Hepatocyte (in vitro differentiated cells): ENCODE results near the gene GRIN2D. TPM values are rescaled to one million over a fixed set of nuclear protein-coding genes. Genes with fewer than 3 reads are reported as not detected.
"Not testable (repeated sequence)": the region's sequence is repeated elsewhere in the genome, so short reads cannot be mapped to it uniquely, and the experiment has no call there.

Experiments
- DNase-seq: peaks from one replicate; pipeline ENCODE4 v3.0.0-alpha.2; 2016; ENCODE audit warnings: low spot score
- H2AFZ ChIP-seq: fragments of 200-600 bp; sonication (generic); 2 replicates; pipeline ENCODE4 v1.6.0; 2016; ENCODE audit warnings: antibody characterized with exemption, mild to moderate bottlenecking
- H3K27ac ChIP-seq: fragments of 200-600 bp; sonication (generic); 2 replicates; pipeline ENCODE4 v1.5.1; 2016; ENCODE audit warnings: mild to moderate bottlenecking
- H3K27me3 ChIP-seq: fragments of 200-600 bp; sonication (generic); 2 replicates; pipeline ENCODE4 v1.6.1; 2016
- H3K36me3 ChIP-seq: fragments of 200-600 bp; sonication (generic); replicated peaks from 2 replicates; pipeline ENCODE4 v1.5.1; 2016; ENCODE audit warnings: low read depth; ENCODE audit not compliant: insufficient read depth
- H3K4me1 ChIP-seq: fragments of 200-600 bp; sonication (generic); 2 replicates; pipeline ENCODE4 v1.5.1; 2016; ENCODE audit warnings: mild to moderate bottlenecking, moderate library complexity; ENCODE audit not compliant: insufficient read depth
- H3K4me2 ChIP-seq: fragments of 200-600 bp; sonication (generic); 2 replicates; pipeline ENCODE4 v1.6.0; 2016
- H3K4me3 ChIP-seq: fragments of 200-600 bp; sonication (generic); 2 replicates; pipeline ENCODE4 v1.5.1; 2016; ENCODE audit warnings: mild to moderate bottlenecking
- H3K79me2 ChIP-seq: fragments of 200-600 bp; sonication (generic); 2 replicates; pipeline ENCODE4 v1.6.0; 2017; ENCODE audit warnings: mild to moderate bottlenecking
- H3K9me2 ChIP-seq: fragments of 200-600 bp; sonication (generic); replicated peaks from 2 replicates; pipeline ENCODE4 v1.6.0; 2017; ENCODE audit warnings: mild to moderate bottlenecking; ENCODE audit not compliant: insufficient read depth
- H3K9me3 ChIP-seq: fragments of 200-600 bp; sonication (generic); 2 replicates; pipeline ENCODE4 v1.5.1; 2016; ENCODE audit warnings: low read depth, mild to moderate bottlenecking
- H4K20me1 ChIP-seq: fragments of 200-600 bp; sonication (generic); 2 replicates; pipeline ENCODE4 v1.6.0; 2016; ENCODE audit warnings: mild to moderate bottlenecking; ENCODE audit not compliant: insufficient read depth, poor library complexity, severe bottlenecking
- EZH2 ChIP-seq: fragments of 200-600 bp; sonication (generic); IDR thresholded peaks from 2 replicates; pipeline ENCODE4 v1.6.1; 2016; ENCODE audit warnings: antibody characterized with exemption, mild to moderate bottlenecking, borderline replicate concordance
- EZH2phosphoT487 ChIP-seq: fragments of 200-600 bp; sonication (generic); IDR thresholded peaks from one replicate; pipeline ENCODE4 v1.6.1; 2018; ENCODE audit warnings: antibody characterized with exemption, mild to moderate bottlenecking, low read depth, moderate library complexity; ENCODE audit not compliant: unreplicated experiment, severe bottlenecking
- WGBS: methylation state at CpG from one replicate; pipeline ENCODE4 v1.1.6; 2016; ENCODE audit warnings: low lambda C conversion rate; ENCODE audit errors: missing lambda C conversion rate; 5-methylcytosine and 5-hydroxymethylcytosine counted together
- polyA plus RNA-seq: library from polyadenylated mRNA; unstranded; fragments of >200 nt; fragmentation: Nextera tagmentation; extraction: Ambion mirVana; gene quantifications from 2 replicates; pipeline ENCODE4 v1.2.1, GENCODE V29; 2016
- total RNA-seq: library from RNA; depleted of rRNA; stranded (reverse); fragments of >200 nt; gene quantifications from 2 replicates; pipeline ENCODE4 v1.2.3, GENCODE V29; 2014
- TF ChIP-seq, protein P1 (sequence below): fragments of 200-600 bp; sonication (generic); IDR thresholded peaks from 2 replicates; pipeline ENCODE4 v1.5.1; 2016; ENCODE audit warnings: antibody characterized with exemption, mild to moderate bottlenecking; ENCODE audit not compliant: poor library complexity

Gene GRIN2D
- total and polyA plus RNA-seq, 2 experiments from 2014 or later = 1.00 to 2.1 TPM

DNA sequence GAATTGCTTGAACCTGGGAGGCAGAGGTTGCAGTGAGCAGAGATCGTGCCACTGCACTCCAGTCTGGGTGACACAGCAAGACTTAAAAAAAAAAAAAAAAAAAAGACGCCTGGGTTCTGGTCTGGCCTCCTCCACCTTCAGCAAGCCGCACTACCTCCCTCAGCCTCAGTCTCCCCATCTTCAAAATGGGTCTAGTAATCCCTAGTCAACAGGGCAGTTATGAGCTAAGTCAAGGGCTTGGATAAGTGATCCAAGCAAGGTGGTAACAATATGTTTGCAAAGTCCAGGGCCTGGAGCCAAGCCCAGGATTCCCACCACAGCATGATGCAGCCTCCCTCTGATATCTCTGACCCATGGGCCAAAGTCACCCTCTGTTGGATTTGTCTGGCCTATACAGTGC is 6.5 kb upstream of the GRIN2D start:
- Histone ChIP-seq H3K36me3 (no peaks in the 10 kb centered on the region), H3K4me1 (no peaks in the 10 kb centered on the region), H3K4me2 (no peak overlapping the region), H3K9me3 (no peaks in the 10 kb centered on the region), H3K27ac (no peak overlapping the region), H3K79me2 (peaks cover 34% of the 10 kb centered on the region), H3K4me3 (no peak overlapping the region), H3K9me2 (no peaks in the 10 kb centered on the region), H4K20me1 (peaks cover 9% of the 10 kb centered on the region), H3K27me3 (no peaks in the 10 kb centered on the region), H2AFZ (no peak overlapping the region)
- no peak for DNase-seq
- TF ChIP-seq EZH2 = no peak
- TF ChIP-seq EZH2phosphoT487 = no peak
- TF ChIP-seq, protein P1, sequence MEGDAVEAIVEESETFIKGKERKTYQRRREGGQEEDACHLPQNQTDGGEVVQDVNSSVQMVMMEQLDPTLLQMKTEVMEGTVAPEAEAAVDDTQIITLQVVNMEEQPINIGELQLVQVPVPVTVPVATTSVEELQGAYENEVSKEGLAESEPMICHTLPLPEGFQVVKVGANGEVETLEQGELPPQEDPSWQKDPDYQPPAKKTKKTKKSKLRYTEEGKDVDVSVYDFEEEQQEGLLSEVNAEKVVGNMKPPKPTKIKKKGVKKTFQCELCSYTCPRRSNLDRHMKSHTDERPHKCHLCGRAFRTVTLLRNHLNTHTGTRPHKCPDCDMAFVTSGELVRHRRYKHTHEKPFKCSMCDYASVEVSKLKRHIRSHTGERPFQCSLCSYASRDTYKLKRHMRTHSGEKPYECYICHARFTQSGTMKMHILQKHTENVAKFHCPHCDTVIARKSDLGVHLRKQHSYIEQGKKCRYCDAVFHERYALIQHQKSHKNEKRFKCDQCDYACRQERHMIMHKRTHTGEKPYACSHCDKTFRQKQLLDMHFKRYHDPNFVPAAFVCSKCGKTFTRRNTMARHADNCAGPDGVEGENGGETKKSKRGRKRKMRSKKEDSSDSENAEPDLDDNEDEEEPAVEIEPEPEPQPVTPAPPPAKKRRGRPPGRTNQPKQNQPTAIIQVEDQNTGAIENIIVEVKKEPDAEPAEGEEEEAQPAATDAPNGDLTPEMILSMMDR = no peak
- 92% methylated on average over 3 of the region's 3 CpGs for WGBS

DNA sequence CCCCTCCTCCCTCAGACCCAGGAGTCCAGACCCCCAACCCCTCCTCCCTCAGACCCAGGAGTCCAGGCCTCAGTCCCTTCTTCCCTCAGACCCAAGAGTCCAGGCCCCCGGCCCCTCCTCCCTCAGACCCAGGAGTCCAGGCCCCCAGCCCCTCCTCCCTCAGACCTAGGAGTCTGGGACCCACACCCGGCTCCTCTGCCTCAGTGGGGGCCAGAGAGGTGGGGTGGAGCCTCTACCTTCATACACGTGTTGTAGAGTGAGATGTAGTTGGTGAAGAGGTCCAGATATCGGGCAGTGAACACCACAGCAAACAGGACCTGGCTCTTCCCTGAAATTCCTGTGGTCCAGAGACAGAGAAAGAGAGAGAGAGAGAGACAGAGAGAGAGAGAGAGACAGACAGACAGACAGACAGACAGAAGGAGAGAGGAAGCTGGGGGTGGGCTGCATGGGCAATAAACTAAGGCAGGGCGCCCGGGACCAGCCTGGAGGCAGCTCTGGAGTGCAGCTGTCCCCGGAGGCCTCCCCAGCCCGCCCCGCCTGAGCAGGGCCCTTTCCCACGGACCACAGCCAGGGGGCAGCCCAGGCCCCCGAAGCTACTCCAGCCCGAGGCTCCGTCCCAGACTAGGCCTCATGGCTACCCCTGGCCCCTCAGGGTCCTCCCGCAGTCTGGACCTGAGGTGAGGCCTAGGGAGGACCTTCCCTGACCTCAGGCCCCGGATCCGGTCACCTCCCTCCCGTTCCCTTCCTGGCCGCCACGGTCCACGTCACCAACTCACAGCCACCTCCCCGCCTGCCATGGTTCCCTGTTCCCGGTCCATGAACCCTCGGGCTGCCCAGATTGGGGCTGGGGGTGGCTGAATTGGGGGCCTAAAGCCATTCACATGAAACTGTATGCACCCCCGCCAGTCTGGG is 3.0 kb upstream of the GRIN2D start:
- Histone ChIP-seq H3K27ac (peak overlapping the region; percentile 97), H3K9me3 (no peaks in the 10 kb centered on the region), H3K9me2 (no peaks in the 10 kb centered on the region), H3K27me3 (peaks cover 24% of the 10 kb centered on the region), H3K79me2 (peaks cover 34% of the 10 kb centered on the region), H4K20me1 (peaks cover 9% of the 10 kb centered on the region), H3K4me2 (peak overlapping the region; percentile 98), H3K4me3 (peak overlapping the region; percentile 97), H2AFZ (peak overlapping the region; percentile 86), H3K36me3 (no peaks in the 10 kb centered on the region), H3K4me1 (peaks cover 15% of the 10 kb centered on the region)
- TF ChIP-seq, protein P1 = peak; percentile 59
- TF ChIP-seq EZH2phosphoT487 = no peak
- WGBS = 2% methylated on average over 22 of the region's 24 CpGs
- peak; percentile 88 for DNase-seq

DNA sequence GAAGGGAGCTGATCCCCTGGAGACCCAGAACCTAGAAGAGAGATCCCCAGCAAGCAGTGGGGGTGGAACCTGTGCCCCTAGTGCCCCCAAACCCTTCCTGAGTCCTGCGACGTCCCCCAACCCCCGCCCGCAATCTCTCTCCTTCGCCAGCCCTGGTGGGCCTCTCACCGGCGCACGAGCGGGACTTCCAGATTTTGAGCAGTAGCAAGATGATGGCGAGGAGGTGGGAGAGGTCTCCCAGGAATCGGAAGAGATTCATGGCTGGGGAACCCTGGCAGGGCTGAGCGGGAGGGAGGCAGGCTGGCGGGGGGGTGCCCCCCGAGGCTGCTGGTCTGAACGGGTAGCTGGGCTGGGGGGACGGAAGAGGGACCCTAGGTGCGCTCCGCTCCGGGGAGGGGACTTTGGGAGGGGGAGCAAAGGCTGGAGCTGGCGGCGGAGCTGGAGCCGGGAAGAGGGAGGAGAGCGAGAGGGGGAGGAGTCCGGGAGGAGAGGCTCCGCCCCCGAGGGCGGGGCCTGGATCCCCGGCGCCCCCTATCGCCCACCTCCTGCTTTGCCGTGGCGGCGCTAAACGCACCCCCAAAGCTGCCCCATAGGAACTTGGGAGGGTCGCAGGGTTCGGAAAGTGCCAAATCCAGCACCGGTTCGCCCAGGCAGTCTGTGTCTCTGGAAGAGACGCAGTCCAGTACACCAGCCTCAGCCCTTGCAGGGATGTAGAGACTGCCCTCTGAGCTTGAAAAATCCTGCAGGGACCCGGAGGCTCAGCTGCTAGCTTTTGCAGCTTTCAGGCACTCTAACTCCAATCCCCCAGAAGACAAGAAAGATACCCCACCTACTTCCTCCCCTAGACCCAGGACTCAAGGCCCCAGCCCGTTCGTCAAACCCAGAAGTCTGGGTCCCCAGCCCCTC is 2.1 kb upstream of the GRIN2D start, which contains the start of gene KDELR1:
Gene KDELR1 (minus strand): TSS at position 452 of the 906 bp plus-strand sequence. CDS start 193 bp downstream, at position 259.
- TF ChIP-seq, protein P1 = peak; percentile 86
- TF ChIP-seq EZH2 = no peak

DNA sequence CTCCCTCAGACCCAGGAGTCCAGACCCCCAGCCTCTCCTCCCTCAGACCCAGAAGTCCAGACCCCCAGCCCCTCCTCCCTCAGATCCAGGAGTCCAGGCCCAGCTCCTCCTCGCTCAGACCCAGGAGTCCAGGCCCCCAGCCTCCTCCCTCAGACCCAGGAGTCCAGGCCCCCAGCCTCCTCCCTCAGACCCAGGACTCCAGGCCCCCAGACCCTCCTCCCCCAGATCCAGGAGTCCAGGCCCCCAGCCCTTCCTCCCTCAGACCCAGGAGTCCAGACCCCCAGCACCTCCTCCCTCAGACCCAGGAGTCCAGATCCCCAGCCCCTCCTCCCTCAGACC is 1.5 kb upstream of the GRIN2D start:
- not testable (repeated sequence) for H3K36me3 ChIP-seq, H3K4me2 ChIP-seq, H3K4me3 ChIP-seq, H3K9me2 ChIP-seq, H4K20me1 ChIP-seq, DNase-seq, H3K9me3 ChIP-seq, H3K27ac ChIP-seq, H2AFZ ChIP-seq
- H3K27me3 ChIP-seq = peaks cover 38% of the 10 kb centered on the region
- peaks cover 30% of the 10 kb centered on the region for H3K79me2 ChIP-seq
- no CpG with 5 or more reads among the region's 1 CpG for WGBS
- H3K4me1 ChIP-seq = peaks cover 26% of the 10 kb centered on the region

More for the DNA sequence above, 2.1 kb upstream of the GRIN2D start, which contains the start of gene KDELR1:
- Histone ChIP-seq H3K36me3 (no peaks in the 10 kb centered on the region), H3K4me2 (peak within 1 kb of the TSS; percentile 98), H3K79me2 (peaks cover 34% of the 10 kb centered on the region), H2AFZ (peak within 1 kb of the TSS; percentile 86), H3K4me1 (peaks cover 20% of the 10 kb centered on the region), H3K27me3 (peaks cover 33% of the 10 kb centered on the region), H3K9me3 (no peaks in the 10 kb centered on the region), H3K4me3 (peak within 1 kb of the TSS; percentile 97), H4K20me1 (peaks cover 9% of the 10 kb centered on the region), H3K9me2 (no peaks in the 10 kb centered on the region), H3K27ac (peak within 1 kb of the TSS; percentile 97)
- peak; percentile 93 for DNase-seq
- WGBS = 13% methylated on average over 21 of the region's 42 CpGs
